GM19240 (cell line): ENCODE results near the gene NAT8L.

Experiments used
- DNase-seq: peaks from one replicate; pipeline ENCODE4 v3.0.0; 2011; ENCODE audit warnings: low spot score; ENCODE audit not compliant: insufficient read length

Gene NAT8L

DNA sequence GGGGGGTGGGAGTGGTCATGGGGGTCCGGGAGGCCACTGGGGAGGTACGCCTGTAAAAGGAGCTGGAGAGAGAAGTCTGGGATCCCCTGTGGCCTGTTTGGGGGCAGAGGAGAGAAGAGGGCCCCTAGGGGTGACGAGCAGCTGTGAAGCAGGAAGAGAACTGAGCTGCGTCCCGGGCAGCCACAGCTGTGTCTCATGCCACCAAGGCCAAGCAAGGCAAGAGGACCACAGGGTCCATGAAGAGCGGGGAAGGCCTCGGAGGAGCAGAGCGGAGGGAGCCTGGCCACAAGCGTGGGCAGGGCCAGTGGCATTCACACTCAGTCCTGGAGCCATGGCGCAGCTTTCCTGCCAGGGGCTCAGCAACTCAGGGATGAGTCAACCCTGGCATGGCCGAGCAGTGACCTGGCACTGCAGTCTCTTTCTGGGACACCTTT is 13.6 kb upstream of the NAT8L start:
- DNase-seq: no peak

DNA sequence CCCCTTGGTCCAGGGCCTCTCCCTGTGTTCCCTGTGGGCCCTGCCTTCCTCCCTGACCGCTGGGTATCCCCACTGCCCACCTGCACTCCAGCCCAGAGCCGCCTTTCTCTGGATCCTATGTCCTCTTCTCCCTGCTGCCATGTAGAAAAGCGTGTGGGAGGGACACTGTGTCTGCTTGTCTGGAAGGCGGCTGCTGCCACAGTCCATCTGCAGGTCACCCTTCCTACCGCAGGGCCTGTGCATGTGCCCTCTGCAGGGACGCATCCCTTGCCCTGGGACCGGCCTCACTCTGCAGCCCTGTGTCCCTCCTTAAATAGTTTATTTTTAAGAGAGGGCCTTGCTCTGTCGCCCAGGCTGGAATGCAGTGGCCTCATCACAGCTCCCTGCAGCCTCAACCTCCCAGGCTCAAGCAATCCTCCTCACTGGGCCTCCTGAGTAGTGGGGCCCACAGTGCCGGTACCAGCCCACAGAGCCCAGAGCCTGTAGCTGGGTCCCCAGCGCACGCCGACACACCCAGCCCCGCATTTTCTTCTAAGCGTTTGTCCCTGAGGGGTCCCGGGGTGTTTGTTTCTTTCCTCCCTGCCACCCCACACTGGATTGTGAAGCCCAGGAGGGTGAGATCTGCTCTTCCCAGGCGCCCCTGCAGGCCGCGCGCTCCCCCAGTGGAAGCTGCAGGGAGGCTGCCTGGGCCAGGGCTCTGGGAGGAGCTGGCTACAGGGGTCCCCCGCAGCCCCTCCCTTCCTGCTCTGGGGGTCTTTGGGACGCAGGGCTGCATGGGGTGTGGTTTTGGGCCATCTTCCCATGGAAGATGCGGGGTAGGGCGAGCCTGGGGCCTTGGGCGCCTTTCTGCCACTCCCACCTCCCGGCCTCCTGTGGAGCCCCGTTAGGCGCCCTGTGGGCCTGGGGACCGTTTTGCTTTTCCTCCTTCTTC is 12.8 kb upstream of the NAT8L start:
- DNase-seq: no peak

DNA sequence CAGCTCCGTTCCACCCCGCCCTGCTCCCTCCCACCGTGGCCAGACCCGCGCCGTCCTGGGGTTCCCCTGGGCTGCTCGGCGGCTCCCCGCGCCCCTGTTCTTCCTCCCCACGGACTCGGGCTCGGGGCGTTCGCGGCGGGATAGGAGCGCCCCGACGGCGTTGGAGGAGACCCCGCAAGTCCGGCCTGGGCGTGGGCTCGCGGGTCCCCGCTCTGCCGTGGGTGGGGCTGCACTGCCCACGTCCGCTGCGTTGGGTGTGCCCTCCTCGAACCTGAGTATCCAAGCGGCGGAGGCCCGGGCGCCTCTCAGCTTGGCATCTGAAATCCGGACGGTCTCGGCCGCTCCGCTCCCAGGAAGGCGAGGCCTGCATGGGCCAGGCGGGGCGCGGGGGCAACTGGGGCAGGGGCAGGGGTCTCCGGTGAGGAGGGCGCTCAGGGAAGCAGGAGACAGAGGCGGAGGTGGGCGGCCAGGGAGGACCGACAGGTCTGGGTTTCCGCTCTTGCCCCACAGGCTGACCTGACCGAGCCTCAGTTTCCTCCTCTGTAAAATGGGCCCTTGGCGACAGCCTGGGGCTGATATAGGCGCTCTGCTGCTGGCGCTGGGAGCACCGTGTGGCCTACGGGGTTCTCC is 12.0 kb upstream of the NAT8L start:
- no peak for DNase-seq

DNA sequence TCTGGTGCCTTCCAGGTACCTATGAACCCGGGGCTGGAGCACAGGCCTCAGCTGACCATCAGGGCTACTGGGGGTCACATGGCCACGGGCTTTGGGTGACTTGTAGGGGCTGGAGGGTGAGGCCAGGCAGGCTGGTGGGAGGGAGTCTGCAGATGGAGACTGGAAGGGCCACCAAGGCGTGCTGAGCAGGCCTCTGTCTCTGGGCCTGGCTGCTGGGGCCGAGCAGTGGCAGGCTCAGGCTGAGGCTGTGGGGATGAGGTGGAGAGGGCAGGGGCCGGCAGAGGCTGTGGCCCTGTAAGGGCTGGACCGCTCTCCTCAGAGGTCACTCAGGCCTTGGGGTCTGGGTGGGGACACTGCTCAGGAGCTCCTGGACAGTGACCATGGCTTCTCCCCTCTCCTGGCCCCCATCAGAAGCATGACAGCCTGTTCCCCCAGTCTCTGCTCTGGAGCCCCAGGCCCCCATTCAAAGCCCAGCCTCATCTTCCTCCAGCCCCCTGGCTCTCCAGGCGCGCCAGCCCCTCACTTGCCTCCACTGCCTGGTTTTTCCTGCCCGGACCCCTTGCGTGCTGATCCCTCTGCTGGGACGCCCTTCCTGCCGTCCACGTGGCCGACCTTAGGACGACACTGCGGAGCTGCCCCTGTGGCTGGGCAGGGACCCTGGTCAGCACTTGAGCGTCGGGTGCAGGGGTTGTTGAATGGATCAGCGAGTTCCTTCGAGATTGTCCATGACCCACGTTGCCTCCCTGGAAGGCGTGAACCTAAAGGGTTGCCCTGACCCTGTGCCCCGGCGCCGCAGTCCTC is 11.1 kb upstream of the NAT8L start:
- DNase-seq: no peak

DNA sequence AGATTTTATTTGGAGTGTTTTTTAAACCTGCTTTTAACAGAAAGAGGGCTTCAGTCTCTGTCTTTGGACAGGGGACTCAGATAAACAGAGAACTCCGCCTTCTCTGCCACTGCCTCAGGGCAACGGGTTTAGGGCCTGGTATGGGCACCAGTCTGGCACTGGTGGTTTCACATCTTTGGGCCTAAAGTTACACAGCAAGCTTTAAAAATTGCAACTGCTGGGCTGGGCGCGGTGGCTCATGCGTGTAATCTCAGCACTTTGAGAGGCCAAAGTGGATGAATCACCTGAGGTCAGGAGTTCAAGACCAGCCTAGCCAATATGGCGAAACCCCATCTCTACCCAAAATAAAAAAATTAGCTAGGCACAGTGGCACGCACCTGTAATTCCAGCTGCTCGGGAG is 10.3 kb upstream of the NAT8L start:
- no peak for DNase-seq

DNA sequence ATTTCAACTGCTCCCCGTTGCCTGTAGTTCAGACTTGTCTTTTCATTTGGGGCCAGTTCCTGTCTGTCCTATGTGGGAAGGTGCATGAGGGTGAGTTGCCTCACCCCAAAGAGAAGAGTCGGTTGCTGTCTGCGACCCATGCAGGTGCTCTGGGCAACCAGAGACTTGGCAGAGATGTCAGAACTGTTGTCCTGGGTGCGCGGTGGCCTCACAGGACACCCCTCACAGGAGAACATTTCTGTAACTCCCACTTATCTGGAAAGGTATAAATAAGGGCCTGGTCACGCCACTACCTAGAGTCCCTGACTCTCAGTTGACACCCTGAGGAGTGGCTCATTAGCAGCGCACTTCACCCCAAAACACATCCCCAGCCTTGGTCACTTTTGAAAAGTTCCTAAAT is 9.7 kb upstream of the NAT8L start:
- no peak for DNase-seq

DNA sequence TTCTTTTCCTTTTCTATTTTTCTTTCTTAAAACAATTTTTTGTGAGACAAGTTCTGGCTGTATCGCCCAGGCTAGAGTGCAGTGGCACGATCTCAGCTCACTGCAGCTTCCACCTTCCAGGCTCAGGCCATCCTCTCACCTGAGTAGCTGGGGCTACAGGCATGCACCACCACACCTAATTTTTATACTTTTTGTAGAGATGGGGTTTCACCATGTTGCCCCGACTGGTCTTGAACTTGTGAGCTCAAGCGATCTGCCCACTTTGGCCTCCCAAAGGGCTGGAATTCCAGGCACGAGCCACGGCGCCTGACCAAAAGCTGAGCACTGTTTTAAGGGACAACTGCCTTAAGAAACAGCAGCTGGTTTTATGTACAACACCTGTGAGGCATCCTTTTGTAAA is 9.3 kb upstream of the NAT8L start:
- no peak for DNase-seq

DNA sequence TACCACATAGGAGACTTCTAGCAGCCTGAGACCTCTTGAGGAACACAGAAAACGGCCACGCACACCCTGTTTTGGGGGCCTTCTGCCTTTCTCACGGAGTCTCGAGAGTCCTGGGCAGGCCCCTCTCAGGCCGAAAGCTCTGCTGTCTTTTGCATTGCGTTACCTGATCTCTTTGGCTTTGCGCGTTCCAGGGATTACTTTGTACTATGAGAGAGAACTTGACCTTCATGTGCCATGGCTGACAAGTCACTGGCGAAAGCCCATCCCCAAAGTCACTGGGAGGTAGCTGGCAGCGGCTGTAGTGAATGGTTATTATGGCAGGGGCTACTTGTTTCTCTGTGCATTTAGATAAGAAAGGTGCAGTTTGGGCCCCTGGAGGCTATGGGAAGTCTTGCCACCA is 8.0 kb upstream of the NAT8L start:
- DNase-seq: no peak

DNA sequence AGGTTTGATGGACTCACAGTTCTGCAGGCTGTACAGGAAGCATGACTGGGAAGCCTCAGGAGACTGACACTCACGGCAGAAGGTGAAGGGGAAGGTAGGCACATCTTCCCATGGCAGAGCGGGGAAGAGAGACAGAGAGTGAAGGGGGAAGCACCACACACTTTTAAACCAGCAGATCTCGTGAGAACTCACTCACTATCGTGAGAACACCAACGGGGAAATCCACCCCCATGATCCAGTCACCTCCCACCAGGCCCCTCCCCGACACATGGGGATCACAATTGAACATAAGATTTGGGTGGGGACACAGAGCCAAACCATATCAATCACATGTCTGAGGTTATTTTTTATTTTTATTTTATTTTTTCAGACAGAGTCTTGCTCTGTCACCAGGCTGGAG is 4.9 kb upstream of the NAT8L start:
- no peak for DNase-seq

DNA sequence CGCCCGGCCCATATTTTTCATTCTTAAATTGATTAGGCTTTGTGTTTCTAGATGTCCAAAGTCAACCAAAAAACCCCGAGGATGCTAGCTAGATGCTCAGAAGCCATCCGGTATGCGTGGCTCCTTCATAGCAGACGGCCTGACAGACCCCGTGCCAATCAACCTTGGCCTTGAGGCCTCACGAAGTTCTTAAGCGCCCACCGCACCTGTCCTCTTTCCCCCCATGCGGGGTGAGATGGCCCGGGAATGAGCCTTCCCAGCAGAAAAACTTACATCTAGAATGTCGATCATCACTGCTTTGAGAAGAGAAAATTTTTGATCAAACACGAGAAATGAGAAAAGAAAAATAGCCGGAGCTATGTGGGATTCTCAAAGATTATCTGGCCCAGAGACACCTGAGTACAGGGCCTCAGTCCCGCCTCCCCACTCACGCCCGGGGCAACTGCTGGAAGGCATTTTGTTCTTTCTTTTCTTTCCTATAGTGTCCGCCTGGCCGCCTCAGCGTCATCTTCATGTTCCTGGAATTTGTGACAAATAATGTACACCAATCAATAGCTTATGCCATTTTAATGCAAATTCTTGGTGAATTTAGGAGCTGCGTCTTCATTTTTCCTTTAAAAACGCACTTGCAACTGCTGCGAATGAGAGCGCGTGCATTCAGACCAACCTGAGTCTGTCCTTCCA is 1.6 kb upstream of the NAT8L start:
- DNase-seq: no peak

DNA sequence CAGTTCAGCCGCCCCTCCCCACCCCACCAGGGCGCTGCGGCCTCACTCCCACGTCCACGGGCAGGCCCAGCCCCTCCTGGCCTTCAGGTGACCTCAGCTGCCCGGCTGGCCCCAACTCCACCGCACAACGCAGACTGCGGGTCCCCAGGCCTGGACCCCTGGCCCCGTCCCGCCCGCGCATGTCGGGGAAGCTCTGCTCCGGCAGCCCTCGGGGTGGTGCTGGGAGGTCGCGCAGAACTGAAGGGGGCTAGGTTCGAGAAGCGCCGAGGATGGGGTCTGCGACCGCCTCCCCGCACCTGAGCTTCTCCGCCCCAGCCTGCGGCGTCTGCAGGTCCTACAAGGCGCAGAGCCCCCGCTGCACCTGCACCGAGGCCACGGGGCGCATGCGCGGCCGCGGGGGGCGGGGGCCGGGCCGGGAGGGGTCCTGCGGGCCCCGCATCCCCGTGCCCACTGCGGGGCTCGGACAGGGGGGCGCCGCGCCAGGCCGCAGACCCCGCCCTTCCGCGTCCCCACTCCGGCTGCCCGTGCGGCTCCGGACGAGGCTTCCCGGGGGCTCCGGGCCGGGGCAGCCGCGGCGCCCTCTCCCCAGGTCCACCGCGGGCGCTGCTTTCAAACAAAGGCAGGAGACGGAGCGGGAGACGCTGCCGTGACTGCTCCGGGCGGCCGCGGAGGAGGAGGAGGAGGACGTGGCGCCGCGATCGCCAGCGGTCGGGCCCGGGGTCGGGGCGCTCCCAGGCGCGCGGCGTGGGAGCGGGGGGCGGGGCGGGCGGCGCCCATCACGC is 672 bp upstream of the NAT8L start:
- DNase-seq: no peak

DNA sequence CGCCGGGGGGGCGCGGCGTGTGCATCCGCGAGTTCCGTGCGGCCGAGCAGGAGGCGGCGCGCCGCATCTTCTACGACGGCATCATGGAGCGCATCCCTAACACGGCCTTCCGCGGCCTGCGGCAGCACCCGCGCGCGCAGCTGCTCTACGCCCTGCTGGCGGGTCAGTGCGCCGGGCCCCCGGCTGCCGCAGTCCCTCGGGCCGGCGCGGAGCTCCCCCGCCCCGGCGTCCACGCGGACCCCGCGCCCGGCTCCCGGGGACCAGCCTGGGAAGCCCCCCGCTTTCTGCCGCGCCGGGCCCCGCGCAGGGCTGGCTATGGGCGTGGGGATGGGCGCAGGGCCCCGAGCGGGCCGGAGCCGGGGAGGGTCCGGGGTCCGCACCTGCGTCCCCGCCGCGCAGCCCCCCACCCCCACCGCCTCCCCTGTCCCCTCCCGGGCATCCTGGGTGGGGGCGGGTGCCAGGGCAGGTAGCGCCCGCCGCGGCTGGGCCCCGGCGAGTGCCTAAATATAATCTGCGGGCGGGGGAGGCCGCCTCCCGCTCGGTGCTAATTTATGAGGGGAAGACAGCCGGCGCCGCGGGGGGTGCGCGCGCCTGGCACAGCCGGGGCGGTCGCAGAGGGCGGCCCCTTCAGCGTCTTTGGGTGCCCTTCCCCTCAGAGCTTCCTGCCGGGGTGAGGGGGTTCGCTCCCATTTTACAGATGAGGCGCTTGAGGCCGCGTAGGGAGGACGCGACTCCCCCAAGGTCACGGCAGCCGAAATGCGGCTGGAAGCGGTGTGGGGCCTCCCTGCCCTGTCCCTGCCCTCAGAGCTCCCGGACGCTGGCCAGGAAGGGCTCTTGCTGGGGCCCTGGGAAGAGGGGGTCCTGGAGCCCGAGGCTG is 837 bp downstream of the NAT8L start:
- no peak for DNase-seq

DNA sequence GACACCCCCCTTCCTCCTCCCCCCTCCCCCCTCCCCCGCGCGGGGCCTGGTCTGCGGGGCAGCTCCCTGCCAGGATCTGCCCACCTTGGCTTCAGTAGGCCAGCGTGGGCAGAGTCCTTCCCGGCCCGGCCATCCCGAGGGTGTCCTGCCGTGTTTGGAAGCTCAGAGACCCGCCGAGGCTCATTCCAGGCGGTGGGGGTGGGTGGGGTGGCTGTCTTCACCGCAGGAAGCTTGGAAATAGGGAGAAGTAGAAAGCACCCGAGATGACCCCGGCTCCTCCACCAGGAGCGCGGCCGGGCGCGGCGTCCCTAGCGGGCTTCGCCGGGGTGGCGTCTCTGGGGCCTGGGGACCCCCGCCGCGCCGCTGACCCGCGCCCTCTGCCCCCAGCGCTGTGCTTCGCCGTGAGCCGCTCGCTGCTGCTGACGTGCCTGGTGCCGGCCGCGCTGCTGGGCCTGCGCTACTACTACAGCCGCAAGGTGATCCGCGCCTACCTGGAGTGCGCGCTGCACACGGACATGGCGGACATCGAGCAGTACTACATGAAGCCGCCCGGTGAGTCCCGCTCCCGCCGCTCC is 1.6 kb downstream of the NAT8L start:
- DNase-seq: no peak

DNA sequence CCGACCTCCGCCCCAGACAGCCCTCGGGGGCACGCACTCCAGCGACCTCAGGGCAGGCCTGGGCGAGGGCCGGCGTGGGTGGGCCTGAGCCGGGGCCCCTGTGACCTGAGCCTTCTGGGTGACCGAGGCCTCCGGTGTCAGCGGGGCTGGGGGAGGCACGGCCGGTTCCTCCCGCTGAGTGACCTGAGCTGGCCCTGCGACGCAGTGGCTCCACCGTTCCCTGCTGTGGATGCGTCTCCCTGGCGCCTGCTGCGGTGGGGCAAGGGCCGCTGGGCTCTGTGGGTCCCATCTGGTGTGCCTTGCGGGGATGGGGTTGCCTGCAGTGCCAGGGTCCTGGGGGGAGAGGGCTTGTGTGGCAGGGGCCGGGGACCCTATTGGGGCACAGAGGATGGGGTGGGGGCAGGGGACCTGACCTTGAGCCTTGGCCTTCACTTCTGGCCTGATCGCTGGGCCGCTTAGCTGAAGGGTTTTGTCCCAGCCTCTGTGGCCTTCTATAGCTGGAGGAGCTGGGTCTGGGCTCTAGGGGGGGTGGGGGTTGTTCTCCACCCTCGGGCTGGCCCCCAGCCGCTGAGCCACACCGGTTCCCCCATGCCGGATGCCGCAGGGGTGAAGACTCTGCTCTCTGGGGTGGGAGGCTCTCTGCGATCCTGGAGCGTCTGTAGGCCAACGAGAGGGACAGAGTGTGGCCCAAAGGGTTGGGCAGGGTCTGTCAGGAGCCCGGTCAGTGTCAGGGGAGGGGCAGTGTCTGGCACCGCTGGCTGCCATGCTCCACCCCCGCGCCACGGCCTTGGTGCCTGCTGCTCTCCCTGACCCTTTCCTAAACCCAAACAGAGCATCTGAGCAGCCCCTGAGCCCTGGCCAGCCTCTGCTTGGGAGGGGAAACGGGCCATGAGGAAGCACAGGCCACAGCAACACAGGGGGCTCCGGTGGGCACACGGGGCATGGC is 2.3 kb downstream of the NAT8L start:
- DNase-seq: no peak

DNA sequence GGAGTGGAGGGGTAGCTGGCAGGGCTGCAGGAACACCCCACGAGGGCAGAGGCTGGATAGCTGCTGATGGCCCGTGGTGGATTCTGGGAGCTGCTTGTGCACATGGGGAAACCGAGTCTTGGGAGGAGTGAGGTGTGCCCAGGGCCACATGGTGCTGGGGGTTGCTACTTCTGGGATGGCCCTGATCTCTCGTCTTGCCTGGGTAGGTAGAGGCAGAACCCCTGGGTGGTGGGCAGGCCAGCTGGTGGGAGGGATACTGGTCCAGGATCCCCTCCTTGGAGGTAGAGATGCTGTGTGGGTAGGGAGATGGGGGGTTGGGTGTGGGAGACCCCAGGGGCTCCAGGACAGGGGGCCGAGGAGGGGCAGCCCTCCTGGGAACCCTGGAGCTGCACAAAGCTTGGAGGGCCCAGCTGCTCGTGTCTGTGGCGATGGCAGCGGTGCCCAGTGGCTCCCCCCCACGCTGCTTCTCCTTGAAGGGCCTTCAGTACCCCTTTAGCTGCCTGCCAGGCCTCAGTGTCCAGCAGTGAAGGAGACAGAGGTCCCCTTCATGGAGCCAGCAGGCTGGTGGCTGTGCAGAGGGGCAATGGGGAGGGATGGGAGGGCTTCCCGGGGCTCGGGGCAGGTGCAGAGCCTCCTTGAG is 3.2 kb downstream of the NAT8L start:
- DNase-seq: no peak

DNA sequence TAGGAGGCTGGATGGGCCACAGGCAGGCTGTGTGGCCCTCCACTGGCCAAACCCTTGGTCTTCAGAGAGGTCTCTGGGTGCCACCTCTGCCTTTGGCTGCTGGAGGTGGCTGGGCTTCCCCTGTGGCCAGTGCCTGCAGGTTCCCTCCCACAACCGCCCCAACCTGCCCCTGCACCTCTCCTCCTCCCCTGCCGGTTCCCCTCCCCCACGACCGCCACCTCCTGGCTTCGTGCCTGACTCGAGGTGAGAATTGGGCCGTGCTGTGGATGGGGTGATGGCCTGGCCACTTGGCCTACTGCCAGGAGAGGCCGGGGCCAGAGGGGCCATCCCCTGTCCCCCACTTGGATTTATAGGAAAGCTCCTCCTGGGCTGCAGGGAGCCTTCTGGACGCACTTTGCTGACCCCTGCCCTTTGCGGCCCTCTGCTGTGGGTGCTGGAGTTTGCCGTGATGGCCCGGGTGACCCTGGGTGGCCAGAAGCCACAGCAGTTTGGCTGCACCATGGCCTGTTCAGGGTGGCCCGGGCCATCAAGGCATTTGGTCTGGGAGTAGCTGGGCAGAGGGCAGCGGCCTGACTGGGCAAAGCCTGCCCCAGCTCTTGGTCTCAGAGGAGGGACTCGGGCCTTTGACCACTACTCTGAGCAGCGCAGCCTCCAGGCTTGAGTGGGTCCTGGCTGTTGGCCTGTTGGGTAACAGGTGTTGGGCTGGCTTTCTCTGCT is 3.8 kb downstream of the NAT8L start:
- no peak for DNase-seq
